Brain microvascular endothelial cell (primary cell): Measurements from ENCODE around the gene ZNF536.

Experiments used
- DNase-seq: peaks from one replicate; pipeline ENCODE4 v3.0.0-alpha.2; 2020
- H3K27ac ChIP-seq: fragments of 250-450 bp; sonication (Bioruptor Pico); 2 replicates; pipeline ENCODE4 v1.5.1; 2020; ENCODE audit warnings: mild to moderate bottlenecking, moderate library complexity
- H3K27me3 ChIP-seq: fragments of 250-450 bp; sonication (Bioruptor Pico); replicated peaks from 2 replicates; pipeline ENCODE4 v1.5.1; 2020; ENCODE audit warnings: mild to moderate bottlenecking
- H3K36me3 ChIP-seq: fragments of 250-450 bp; sonication (Bioruptor Pico); replicated peaks from 2 replicates; pipeline ENCODE4 v1.5.1; 2020; ENCODE audit warnings: mild to moderate bottlenecking
- H3K4me3 ChIP-seq: 2 replicates; pipeline ENCODE4 v1.5.1; 2011; ENCODE audit warnings: low read depth, mild to moderate bottlenecking, control low read depth, low read length, moderate library complexity
- CTCF ChIP-seq: IDR thresholded peaks from 2 replicates; pipeline ENCODE4 v1.5.1; 2011; ENCODE audit warnings: low read depth, mild to moderate bottlenecking, moderate library complexity, low read length, control low read depth, inconsistent platforms; ENCODE audit errors: missing control alignments
- in situ Hi-C: cut with HindIII; loops from 2 replicates; pipeline ENCODE4 v1.10.0; 2017; ENCODE audit warnings: low sequenced_read_pairs, low pct_ligation_motif_present

ZNF536 gene

GRCh38 chr19:30375553-30376031, 3.4 kb downstream of the ZNF536 start:
- Histone ChIP-seq H3K4me3 (no peak overlapping the region), H3K36me3 (no peaks in the 10 kb centered on the region), H3K27ac (no peak overlapping the region), H3K27me3 (peaks cover 3% of the 10 kb centered on the region)
- no peak for DNase-seq
- in situ Hi-C loops = no loop called here
- no peak for TF ChIP-seq CTCF

- H3K27ac ChIP-seq = no peak overlapping the region
- no peaks in the 10 kb centered on the region for H3K36me3 ChIP-seq
- no peak for DNase-seq
- in situ Hi-C loops = no loop called here
- peaks cover 3% of the 10 kb centered on the region for H3K27me3 ChIP-seq
- no peak overlapping the region for H3K4me3 ChIP-seq
- TF ChIP-seq CTCF = no peak
These were observed 4.1 kb downstream of the ZNF536 start for GRCh38 chr19:30376272-30376671.

GRCh38 chr19:30376826-30377425, 4.7 kb downstream of the ZNF536 start:
- DNase-seq = no peak
- in situ Hi-C loops = no loop called here
- Histone ChIP-seq H3K27me3 (peaks cover 3% of the 10 kb centered on the region), H3K27ac (no peak overlapping the region), H3K36me3 (no peaks in the 10 kb centered on the region), H3K4me3 (no peak overlapping the region)
- no peak for TF ChIP-seq CTCF

GRCh38 chr19:30378701-30379100, 6.5 kb downstream of the ZNF536 start:
- H3K27me3 ChIP-seq = no peaks in the 10 kb centered on the region
- no peak overlapping the region for H3K4me3 ChIP-seq
- no peak overlapping the region for H3K27ac ChIP-seq
- no peaks in the 10 kb centered on the region for H3K36me3 ChIP-seq
- TF ChIP-seq CTCF = no peak
- in situ Hi-C loops = no loop called here
- no peak for DNase-seq

- TF ChIP-seq CTCF = no peak
- Histone ChIP-seq H3K4me3 (no peak overlapping the region), H3K27ac (no peak overlapping the region), H3K36me3 (no peaks in the 10 kb centered on the region), H3K27me3 (no peaks in the 10 kb centered on the region)
- no peak for DNase-seq
- in situ Hi-C loops = no loop called here
These were observed 7.8 kb downstream of the ZNF536 start for GRCh38 chr19:30379841-30380610.

GRCh38 chr19:30381366-30381765, 9.2 kb downstream of the ZNF536 start:
- no peak for TF ChIP-seq CTCF
- H3K4me3 ChIP-seq = no peak overlapping the region
- no peaks in the 10 kb centered on the region for H3K36me3 ChIP-seq
- no peak for DNase-seq
- no peak overlapping the region for H3K27ac ChIP-seq
- in situ Hi-C loops = no loop called here
- H3K27me3 ChIP-seq = no peaks in the 10 kb centered on the region
